PFSK-1 (cell line): ENCODE measurements around the gene ATP2A2.

ENCODE experiments used
- FOXP2 ChIP-seq: optimal IDR thresholded peaks from 2 replicates; pipeline ENCODE3; 2011; ENCODE audit warnings: borderline replicate concordance, control low read depth, inconsistent platforms; ENCODE audit not compliant: insufficient read depth; ENCODE audit errors: extremely low read length, extremely low read depth
- POLR2AphosphoS5 ChIP-seq: IDR thresholded peaks from 2 replicates; pipeline ENCODE4 v1.6.1; 2012; ENCODE audit warnings: low read depth, mild to moderate bottlenecking, control low read depth, low read length, moderate library complexity
- SIN3A ChIP-seq: IDR thresholded peaks from 2 replicates; pipeline ENCODE4 v1.6.1; 2012; ENCODE audit warnings: mild to moderate bottlenecking, low read length, moderate library complexity, borderline replicate concordance; ENCODE audit not compliant: insufficient read depth
- TAF1 ChIP-seq: IDR thresholded peaks from 2 replicates; pipeline ENCODE4 v1.6.1; 2012; ENCODE audit warnings: low read length, control low read depth, borderline replicate concordance; ENCODE audit not compliant: insufficient read depth
- TF ChIP-seq, protein P1 (sequence below), 2 experiments: IDR thresholded peaks; 2 replicates each; pipeline versions ENCODE4 v1.6.1 to v1.8.0; 2011 to 2012; ENCODE audit warnings: low read depth in 2 of 2, low read length in 2 of 2, control low read depth in 1 of 2, inconsistent platforms in 1 of 2, mild to moderate bottlenecking in 1 of 2, moderate library complexity in 1 of 2; ENCODE audit not compliant: insufficient read depth in 1 of 2

Gene ATP2A2

DNA sequence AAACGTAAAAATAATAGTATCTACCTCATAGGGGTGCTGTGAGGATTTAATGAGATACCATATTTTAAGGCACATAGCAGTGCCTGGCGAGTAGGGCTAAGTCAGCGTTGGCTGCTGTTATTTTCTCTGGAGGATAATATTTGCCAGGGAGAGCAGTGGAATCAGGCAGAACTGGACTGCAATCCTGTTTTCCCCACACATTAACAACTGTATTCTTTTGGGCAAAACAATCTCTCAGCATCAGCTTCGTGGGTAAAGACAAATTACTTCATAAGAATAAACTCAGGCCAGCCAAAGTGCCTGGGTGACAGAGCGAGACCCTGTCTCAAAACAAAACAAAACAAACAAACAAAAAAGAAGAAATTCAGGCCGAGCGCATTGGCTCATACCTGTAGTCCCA is 29.7 kb upstream of the ATP2A2 start:
- TF ChIP-seq FOXP2 (no peak), POLR2AphosphoS5 (no peak), SIN3A (no peak), TAF1 (no peak)
- TF ChIP-seq, protein P1, sequence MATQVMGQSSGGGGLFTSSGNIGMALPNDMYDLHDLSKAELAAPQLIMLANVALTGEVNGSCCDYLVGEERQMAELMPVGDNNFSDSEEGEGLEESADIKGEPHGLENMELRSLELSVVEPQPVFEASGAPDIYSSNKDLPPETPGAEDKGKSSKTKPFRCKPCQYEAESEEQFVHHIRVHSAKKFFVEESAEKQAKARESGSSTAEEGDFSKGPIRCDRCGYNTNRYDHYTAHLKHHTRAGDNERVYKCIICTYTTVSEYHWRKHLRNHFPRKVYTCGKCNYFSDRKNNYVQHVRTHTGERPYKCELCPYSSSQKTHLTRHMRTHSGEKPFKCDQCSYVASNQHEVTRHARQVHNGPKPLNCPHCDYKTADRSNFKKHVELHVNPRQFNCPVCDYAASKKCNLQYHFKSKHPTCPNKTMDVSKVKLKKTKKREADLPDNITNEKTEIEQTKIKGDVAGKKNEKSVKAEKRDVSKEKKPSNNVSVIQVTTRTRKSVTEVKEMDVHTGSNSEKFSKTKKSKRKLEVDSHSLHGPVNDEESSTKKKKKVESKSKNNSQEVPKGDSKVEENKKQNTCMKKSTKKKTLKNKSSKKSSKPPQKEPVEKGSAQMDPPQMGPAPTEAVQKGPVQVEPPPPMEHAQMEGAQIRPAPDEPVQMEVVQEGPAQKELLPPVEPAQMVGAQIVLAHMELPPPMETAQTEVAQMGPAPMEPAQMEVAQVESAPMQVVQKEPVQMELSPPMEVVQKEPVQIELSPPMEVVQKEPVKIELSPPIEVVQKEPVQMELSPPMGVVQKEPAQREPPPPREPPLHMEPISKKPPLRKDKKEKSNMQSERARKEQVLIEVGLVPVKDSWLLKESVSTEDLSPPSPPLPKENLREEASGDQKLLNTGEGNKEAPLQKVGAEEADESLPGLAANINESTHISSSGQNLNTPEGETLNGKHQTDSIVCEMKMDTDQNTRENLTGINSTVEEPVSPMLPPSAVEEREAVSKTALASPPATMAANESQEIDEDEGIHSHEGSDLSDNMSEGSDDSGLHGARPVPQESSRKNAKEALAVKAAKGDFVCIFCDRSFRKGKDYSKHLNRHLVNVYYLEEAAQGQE (IDR thresholded peaks at IDR 0.05; ENCODE audit: insufficient read depth in 1 of 2, low read depth in 2 of 2, low read length in 2 of 2) = no peak

DNA sequence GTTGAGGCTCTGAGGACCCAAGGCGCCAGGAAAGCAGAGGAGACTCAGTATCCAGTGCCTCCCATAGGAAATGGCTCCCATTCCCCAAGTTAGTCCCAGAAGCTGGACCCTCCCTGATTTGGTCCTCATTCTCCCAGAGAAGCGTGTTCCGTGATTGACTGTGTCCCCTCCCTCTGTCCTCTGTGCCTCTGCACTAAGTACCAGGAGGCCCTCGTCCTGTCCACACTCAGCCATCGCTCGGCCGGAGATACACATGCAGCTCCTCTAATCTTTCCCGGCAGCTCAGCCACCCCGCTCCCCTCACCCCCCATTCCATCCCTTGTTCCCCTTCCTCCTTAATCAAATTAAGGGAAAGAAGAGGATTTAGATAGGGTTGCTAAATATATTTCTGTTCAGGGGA is 28.3 kb upstream of the ATP2A2 start:
- TF ChIP-seq, protein P1 (IDR thresholded peaks at IDR 0.05; ENCODE audit: insufficient read depth in 1 of 2, low read depth in 2 of 2, low read length in 2 of 2) = no peak
- TF ChIP-seq FOXP2 (no peak), POLR2AphosphoS5 (no peak), SIN3A (no peak), TAF1 (no peak)

DNA sequence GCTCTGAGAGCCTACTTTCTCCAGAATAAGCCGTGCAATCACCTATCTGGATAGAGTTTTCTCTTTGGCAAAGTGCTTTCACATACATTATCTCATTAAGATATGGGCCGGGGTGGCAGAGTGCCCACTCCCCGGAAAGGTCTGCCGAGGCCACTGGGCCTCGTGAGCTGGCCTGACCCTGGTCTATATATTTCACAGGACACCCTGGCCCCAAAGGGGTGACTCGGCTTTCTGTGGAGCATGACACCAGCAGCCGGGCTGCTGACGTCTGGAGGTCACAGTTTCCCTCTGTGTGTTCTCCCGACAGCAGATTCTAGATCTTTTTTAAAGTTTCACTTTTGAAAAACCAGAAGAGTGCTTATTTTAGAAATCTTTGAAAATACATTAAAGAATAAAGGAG is 27.9 kb upstream of the ATP2A2 start:
- no peak for TF ChIP-seq TAF1
- no peak for TF ChIP-seq FOXP2
- TF ChIP-seq, protein P1 (IDR thresholded peaks at IDR 0.05; ENCODE audit: insufficient read depth in 1 of 2, low read depth in 2 of 2, low read length in 2 of 2) = no peak
- TF ChIP-seq POLR2AphosphoS5 = no peak
- no peak for TF ChIP-seq SIN3A

DNA sequence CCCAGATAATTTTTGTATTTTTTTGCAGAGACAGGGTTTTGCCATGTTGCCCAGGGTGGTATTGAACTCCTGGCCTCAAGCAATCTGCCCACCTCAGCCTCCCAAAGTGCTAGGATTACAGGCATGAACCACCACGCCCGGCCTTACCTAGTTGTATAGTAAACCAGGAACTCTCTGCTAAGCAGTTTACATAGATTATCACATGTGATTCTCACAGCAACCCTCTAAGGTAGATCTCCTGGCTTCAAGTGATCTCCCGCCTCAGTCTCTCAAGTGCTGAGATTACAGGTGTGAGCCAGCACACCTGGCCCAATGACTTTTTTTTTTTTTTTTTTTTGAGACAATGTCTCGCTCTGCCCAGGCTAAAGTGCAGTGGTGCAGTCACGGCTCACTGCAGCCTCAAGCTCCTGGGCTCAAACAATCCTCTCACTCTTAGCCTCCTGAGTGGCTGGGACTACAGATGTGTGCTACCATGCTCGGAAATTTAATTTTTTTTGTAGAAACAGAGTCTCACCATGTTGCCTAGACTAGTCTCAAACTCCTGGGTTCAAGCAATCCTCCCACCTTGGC is 26.0 kb upstream of the ATP2A2 start:
- no peak for TF ChIP-seq POLR2AphosphoS5
- TF ChIP-seq FOXP2 = no peak
- TF ChIP-seq SIN3A = no peak
- TF ChIP-seq, protein P1 (IDR thresholded peaks at IDR 0.05; ENCODE audit: insufficient read depth in 1 of 2, low read depth in 2 of 2, low read length in 2 of 2) = no peak
- no peak for TF ChIP-seq TAF1
